ENCODE data around the gene EXOC4. TPM values are rescaled to one million over a fixed set of nuclear protein-coding genes. Genes with fewer than 3 reads are reported as not detected.

EXOC4 gene
- total and polyA plus RNA-seq, 2 of the 13 experiments (the other 11 are each of a cell fraction or from before 2014, with no cell fraction given) = 22.5 to 39.0 TPM

GRCh38 chr7:133409421-133409820 lies 156.5 kb downstream of the EXOC4 start:
- CTCF ChIA-PET (ENCODE audit: low intra/inter-chr PET ratio, low total read pairs) = no interaction called here
- Histone ChIP-seq H3K4me2 (ENCODE audit: low read depth, low read length) (no peak overlapping the region), H4K20me1 (ENCODE audit: insufficient read depth, low read length) (no peaks in the 10 kb centered on the region), H3K9me3 (ENCODE audit: low read length) (no peaks in the 10 kb centered on the region), H3K36me3 (replicated peaks in 1 of 2; ENCODE audit: control insufficient read depth in 1 of 2, insufficient read depth in 2 of 2, low read length in 2 of 2) (no peaks in the 10 kb centered on the region), H3K27ac (ENCODE audit: extremely low read length, insufficient read depth, low read length) (no peak overlapping the region), H2AFZ (ENCODE audit: low read length) (no peak overlapping the region), H3K9ac (ENCODE audit: insufficient read depth, low read depth, low read length) (no peak overlapping the region), H3K27me3 (ENCODE audit: control insufficient read depth in 1 of 2, insufficient read depth in 2 of 2, low read length in 2 of 2) (no peaks in the 10 kb centered on the region), H3K4me3 (replicated peaks in 1 of 3; ENCODE audit: insufficient read depth in 1 of 3, low read depth in 2 of 3, low read length in 3 of 3) (no peak overlapping the region), H3K79me2 (ENCODE audit: insufficient read depth, low read length) (no peaks in the 10 kb centered on the region), H3K4me1 (ENCODE audit: insufficient read depth, low read length) (no peaks in the 10 kb centered on the region)
- POLR2A ChIA-PET = no interaction called here
- WGBS (ENCODE audit: low lambda C conversion rate) = 92% methylated on average over 2 of the region's 2 CpGs
- DNase-seq (ENCODE audit: low spot score) (no peak), FAIRE-seq (no peak), ATAC-seq (no peak)
- intact Hi-C loops (cut with micrococcal nuclease; ENCODE audit: unreplicated experiment) = no loop called here
- in situ Hi-C loops (cut with HindIII; ENCODE audit: extremely low pct_ligation_motif_present, low pct_unique_long_range_greater_than_20kb) = no loop called here
- BruUV-seq (replicated peaks) = no TSS peak
- TF ChIP-seq ATRX (CRISPR knock-in tag; IDR thresholded peaks at IDR 0.05; ENCODE audit: borderline replicate concordance) (no peak), ZNF75D (CRISPR knock-in tag; IDR thresholded peaks at IDR 0.05; ENCODE audit: borderline replicate concordance) (no peak), ZNF142 (CRISPR knock-in tag; IDR thresholded peaks at IDR 0.05) (no peak), ZFX (CRISPR knock-in tag; IDR thresholded peaks at IDR 0.05; ENCODE audit: low read depth) (no peak), ZNF367 (CRISPR knock-in tag; IDR thresholded peaks at IDR 0.05; ENCODE audit: borderline replicate concordance) (no peak), ZNF781 (CRISPR knock-in tag; IDR thresholded peaks at IDR 0.05; ENCODE audit: borderline replicate concordance, not compliant biosample characterization) (no peak), GMEB2 (CRISPR knock-in tag; IDR thresholded peaks at IDR 0.05; ENCODE audit: low read depth) (no peak), MIER3 (CRISPR knock-in tag; IDR thresholded peaks at IDR 0.05; ENCODE audit: borderline replicate concordance) (no peak), ZBTB46 (CRISPR knock-in tag; IDR thresholded peaks at IDR 0.05; ENCODE audit: borderline replicate concordance) (no peak), TFAP4 (IDR thresholded peaks at IDR 0.05; ENCODE audit: borderline replicate concordance, low read depth) (no peak), ATAD3A (CRISPR knock-in tag; IDR thresholded peaks at IDR 0.05) (no peak), TAF15 (IDR thresholded peaks at IDR 0.05; ENCODE audit: low read depth, low read length, poor library complexity, severe bottlenecking) (no peak), ZNF790 (CRISPR knock-in tag; IDR thresholded peaks at IDR 0.05; ENCODE audit: borderline replicate concordance) (no peak)

All from HepG2 (cell line).